AG04449 (cell line): ENCODE measurements around the gene RAE1.

Source experiments
- CTCF ChIA-PET: fragments of 350-600 bp; formaldehyde crosslinking; extraction: SDS; loops from one replicate; lab custom pipeline; 2021; ENCODE audit warnings: antibody characterized with exemption; lab: Yijun Ruan, JAX
- POLR2A ChIA-PET: fragments of 400-600, 350-600 bp; formaldehyde crosslinking; extraction: SDS; loops from one replicate; lab custom pipeline; 2020; ENCODE audit warnings: antibody characterized with exemption, inconsistent platforms; lab: Yijun Ruan, JAX
- DNase-seq: peaks from one replicate; pipeline ENCODE4 v3.0.0-alpha.2; 2010; ENCODE audit warnings: low read depth, low spot score
- H3K4me3 ChIP-seq: 2 replicates; pipeline ENCODE4 v1.5.1; 2011; ENCODE audit warnings: low read depth, mild to moderate bottlenecking, control low read depth, low read length
- TF ChIP-seq, protein P1 (sequence below): IDR thresholded peaks from one replicate; pipeline ENCODE4 v1.5.1; 2011; ENCODE audit warnings: mild to moderate bottlenecking, moderate library complexity, low read length, control low read depth, inconsistent platforms; ENCODE audit not compliant: insufficient read depth; ENCODE audit errors: missing control alignments

The RAE1 gene

DNA sequence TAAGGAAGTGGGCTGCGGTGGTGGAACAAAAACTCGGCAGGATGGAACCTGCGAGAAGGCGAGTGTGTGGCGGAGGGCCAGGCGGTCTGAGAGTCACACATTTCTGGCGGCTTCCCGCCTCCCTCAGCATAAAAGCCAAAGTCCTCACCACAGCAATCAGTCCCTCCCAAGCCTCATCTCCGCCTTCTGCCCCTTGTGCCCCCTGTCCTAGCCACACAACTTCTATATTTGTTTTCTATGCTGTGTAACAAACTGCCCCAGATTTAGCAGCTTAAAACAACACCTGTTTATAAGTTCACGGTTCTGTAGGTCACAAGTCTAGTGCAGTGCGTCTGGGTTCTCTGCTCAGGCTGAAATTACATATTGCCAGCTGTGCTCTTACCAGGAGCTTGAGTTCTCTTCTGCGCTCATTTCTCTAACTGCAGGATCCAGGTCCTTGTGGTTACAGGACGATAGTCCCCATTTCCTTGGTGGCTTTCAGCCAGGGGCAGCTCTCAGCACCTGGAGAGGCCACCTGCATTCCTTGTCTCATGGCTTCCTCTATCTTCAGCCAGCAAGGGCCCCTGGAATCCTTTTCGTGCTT lies 33.2 kb upstream of the RAE1 start:
- DNase-seq: no peak
- TF ChIP-seq, protein P1, sequence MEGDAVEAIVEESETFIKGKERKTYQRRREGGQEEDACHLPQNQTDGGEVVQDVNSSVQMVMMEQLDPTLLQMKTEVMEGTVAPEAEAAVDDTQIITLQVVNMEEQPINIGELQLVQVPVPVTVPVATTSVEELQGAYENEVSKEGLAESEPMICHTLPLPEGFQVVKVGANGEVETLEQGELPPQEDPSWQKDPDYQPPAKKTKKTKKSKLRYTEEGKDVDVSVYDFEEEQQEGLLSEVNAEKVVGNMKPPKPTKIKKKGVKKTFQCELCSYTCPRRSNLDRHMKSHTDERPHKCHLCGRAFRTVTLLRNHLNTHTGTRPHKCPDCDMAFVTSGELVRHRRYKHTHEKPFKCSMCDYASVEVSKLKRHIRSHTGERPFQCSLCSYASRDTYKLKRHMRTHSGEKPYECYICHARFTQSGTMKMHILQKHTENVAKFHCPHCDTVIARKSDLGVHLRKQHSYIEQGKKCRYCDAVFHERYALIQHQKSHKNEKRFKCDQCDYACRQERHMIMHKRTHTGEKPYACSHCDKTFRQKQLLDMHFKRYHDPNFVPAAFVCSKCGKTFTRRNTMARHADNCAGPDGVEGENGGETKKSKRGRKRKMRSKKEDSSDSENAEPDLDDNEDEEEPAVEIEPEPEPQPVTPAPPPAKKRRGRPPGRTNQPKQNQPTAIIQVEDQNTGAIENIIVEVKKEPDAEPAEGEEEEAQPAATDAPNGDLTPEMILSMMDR: no peak
- CTCF ChIA-PET: no interaction called here
- POLR2A ChIA-PET: no interaction called here
- H3K4me3 ChIP-seq: no peak overlapping the region

DNA sequence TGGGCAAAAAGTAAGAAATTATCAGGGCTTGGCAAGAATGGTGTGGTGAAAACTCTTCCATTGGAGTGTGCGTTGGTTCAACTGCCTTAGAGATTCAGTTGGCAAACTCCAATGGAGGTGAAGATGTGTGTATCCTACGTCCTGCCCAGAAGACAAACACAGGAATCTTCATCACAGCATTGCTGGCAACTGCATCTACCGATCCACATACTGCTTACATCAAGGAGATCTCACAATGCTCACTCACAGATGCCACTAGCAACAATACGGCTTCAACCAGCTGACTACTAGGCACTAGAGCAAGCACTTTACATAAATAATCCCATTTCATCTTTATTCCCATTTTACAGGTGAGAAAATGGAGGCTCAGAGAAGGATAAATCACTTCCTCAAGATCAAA lies 31.5 kb upstream of the RAE1 start:
- ChIA-PET POLR2A (no interaction called here), CTCF (no interaction called here)
- no peak overlapping the region for H3K4me3 ChIP-seq
- TF ChIP-seq, protein P1: no peak
- no peak for DNase-seq

DNA sequence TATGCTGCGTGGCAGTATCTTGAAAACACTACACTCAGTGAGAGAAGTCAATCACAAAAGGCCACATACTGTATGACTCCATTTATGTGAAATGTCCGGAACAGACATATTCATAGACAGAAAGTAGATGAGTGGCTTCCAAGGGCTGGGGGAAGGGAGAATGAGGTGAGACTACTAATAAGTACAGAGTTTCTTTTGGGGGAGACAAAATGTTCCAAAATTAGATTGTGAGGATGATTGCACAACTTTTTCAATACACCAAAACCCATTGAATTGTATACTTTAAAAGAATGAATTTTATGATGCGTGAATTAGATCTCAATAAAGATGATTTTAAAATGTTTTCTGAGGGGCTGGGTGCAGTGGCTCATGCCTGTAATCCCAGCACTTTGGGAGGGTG lies 30.7 kb upstream of the RAE1 start:
- POLR2A ChIA-PET: no interaction called here
- TF ChIP-seq, protein P1: no peak
- no peak overlapping the region for H3K4me3 ChIP-seq
- DNase-seq: no peak
- CTCF ChIA-PET: interaction anchor here (1.0 kb wide), 1 partner anchor 15 kb away, joined by 3 read pairs; no protein-coding TSS in a partner anchor

DNA sequence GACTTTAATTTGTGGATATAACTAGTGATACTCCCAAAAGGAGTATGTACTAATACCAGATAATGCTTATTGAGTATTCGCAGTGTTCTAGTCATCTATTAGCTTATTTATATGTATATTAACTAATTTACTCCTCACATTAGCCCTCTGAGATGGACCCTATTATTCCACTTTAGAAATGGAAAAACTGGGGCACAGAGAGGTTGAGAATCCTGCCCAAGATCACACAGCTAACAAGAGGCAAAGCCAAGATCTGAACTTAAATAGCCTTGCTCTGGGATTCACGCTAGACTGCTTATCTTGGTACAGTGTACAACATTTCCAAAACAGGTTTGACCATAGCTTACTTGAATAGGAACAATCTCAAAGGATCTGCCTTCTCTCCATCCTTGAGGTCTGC lies 29.9 kb upstream of the RAE1 start:
- TF ChIP-seq, protein P1: no peak
- CTCF ChIA-PET: interaction anchor here (1.0 kb wide), 1 partner anchor 16 kb away, joined by 3 read pairs; no protein-coding TSS in a partner anchor
- DNase-seq: no peak
- no peak overlapping the region for H3K4me3 ChIP-seq
- POLR2A ChIA-PET: no interaction called here

DNA sequence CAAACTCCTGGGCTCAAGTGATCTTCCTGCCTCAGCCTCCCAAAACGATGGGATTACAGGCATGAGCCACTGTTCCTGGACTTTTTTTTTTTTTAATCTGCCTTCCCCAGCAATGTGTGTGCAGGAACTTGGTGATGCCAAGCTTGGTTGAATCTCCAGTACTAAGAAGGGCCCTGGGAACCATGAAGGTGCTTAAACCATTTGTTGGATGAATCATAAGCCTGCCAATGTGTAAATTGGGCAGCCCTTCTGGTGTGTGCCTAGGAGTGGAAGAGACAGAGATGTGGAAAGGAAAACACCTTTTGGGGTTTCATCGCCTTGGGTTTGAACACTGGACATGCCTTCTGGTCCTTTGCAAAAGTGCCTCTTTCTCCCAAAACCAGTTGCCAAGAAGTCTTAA lies 28.6 kb upstream of the RAE1 start:
- H3K4me3 ChIP-seq: no peak overlapping the region
- no peak for DNase-seq
- TF ChIP-seq, protein P1: no peak
- ChIA-PET POLR2A (no interaction called here), CTCF (interaction anchor here (2.1 kb wide), 1 partner anchor 24 kb away, joined by 8 read pairs; no protein-coding TSS in a partner anchor)

DNA sequence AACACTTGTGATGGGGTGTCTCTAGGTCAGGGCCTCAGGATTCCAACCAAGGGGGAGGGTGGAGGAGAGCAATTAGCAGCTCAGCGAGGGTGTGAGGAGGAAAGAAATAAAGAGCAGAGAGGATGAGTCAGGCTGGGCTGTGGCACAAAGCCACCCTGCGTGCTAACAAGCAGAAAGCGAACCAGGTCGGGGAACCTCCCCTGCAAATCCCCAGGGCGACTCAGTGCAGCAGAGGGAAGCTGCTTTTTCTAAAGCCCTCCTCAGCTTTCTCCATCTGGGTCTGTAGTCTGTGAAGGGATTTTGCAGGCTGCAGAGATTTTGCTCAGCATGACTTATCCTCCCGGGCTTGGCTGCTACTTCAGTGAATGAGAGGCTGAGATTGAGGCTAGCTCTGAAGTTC lies 28.0 kb upstream of the RAE1 start:
- POLR2A ChIA-PET: no interaction called here
- CTCF ChIA-PET: interaction anchor here (2.1 kb wide), 1 partner anchor 23 kb away, joined by 8 read pairs; no protein-coding TSS in a partner anchor
- H3K4me3 ChIP-seq: no peak overlapping the region
- TF ChIP-seq, protein P1: no peak
- DNase-seq: no peak
